GM19395 (cell line): ENCODE data around the gene SRGAP1.

Source experiments
- ATAC-seq: cut with Tn5 transposase; IDR thresholded peaks from one replicate; pipeline ENCODE4 v1.9.1; 2021; ENCODE audit warnings: mild to moderate bottlenecking, moderate library complexity; ENCODE audit not compliant: unreplicated experiment

Gene SRGAP1

GRCh38 chr12:63961543-63961942 lies 117.0 kb downstream of the SRGAP1 start:
- no peak for ATAC-seq

GRCh38 chr12:63963868-63964267 lies 119.4 kb downstream of the SRGAP1 start:
- no peak for ATAC-seq

GRCh38 chr12:63964301-63964700 lies 119.8 kb downstream of the SRGAP1 start:
- no peak for ATAC-seq

DNA sequence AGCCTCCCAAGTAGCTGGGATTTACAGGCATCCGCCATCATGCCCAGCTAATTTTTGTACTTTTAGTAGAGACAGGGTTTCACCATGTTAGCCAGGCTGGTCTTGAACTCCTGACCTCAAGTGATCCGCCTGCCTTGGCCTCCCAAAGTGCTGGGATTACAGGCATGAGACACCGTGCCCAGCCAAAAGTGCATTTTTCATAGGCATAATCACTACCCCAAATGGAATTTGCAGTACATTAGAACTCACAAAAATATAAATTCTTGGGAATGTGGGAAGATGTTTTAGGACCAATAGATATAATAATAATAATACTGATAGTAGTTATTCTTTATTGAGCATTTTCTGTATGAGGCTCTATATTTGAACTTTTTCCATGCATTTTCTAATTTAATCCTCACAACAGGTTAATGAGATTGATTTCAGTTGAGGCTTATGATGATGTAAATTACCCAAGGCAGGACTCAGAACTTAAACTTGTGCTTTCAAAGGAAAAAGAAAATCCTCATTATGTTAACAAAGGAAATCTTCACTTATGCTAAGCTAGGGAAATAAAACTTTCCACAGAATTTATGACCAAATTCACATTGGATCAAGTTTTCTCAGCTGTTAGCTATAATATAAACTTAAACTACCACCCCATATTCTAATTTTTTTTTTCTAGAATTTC lies 121.6 kb downstream of the SRGAP1 start:
- ATAC-seq = no peak

GRCh38 chr12:63966606-63966975 lies 122.1 kb downstream of the SRGAP1 start:
- no peak for ATAC-seq

GRCh38 chr12:63967358-63968145 lies 123.1 kb downstream of the SRGAP1 start:
- ATAC-seq = no peak

DNA sequence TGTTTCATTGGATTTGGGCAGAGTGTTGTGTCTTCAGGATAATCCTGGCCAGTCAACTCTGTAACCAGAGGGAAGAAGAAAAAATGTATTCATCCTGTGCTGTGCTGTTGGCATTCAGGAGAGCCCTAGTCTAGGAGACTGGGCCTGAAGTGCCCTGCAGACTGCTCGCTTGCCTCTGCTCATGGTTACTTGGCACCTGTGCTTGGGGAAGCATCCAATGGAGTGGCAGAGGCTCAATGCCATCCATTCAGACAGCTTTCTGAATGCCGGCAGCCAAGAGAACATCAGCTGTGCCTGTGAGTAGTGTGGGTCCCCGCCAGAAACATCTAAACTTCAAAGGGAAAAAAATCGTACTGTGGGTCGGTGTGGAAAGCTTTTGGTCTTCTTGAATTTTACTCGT lies 124.2 kb downstream of the SRGAP1 start:
- no peak for ATAC-seq

DNA sequence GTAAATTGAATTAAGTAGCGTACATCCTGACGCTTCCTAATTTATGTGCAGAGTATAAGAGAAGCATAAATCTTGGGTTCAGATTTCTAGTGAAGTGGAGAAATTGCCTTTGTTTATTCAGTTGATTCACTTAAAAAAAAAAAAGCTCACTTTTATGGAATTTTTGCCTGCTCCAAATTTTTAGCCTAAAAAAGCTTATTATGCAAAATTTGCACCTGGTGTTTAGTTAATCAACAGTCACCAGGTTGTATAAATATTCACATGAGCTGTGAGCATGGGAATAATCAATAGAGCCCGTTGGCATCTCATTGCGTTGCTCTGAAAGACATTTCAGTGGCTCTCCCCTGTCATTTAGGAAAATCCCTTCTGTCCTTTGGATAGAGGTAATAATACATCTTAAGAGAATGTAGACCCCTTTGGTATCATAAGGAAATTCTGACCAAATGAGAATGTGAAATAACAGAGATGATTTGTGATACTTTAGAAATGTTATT lies 132.4 kb downstream of the SRGAP1 start:
- ATAC-seq = no peak

DNA sequence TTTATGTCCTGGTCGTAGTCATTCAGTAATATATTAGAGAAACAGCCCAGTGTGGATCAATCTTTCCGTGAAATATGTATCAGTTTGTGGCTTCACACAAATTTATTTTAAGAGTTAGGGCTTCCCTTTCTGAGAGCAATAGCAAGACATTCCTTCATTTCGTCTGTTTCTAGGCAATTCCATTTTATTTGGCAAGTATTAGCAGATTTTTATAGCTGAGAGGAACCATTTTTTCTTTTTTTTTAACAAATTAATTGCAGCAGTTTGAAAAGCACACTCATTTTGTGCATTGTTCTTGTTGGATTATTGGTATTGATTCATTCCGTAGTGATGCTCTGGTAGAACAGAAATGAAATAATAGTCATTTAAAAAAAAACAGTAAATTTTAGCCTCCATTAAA lies 132.9 kb downstream of the SRGAP1 start:
- ATAC-seq = no peak

DNA sequence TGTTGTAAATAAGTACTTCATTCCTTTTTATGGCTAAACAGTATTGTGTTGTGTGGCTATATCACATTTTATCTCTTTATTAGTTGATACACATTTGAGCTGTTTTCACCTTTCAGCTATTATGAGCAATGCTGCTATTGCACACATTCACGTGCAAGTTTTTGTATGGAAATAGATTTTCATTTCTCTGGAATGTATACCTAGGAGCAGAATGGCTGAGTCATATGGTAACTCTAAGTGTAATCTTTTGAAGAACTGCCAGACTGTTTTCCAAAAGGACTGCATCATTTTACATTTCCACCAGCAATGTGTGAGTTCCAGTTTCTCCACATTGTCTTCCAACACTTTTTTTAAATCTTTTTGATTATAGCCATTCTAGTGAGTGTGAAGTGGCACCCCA lies 134.0 kb downstream of the SRGAP1 start:
- no peak for ATAC-seq

DNA sequence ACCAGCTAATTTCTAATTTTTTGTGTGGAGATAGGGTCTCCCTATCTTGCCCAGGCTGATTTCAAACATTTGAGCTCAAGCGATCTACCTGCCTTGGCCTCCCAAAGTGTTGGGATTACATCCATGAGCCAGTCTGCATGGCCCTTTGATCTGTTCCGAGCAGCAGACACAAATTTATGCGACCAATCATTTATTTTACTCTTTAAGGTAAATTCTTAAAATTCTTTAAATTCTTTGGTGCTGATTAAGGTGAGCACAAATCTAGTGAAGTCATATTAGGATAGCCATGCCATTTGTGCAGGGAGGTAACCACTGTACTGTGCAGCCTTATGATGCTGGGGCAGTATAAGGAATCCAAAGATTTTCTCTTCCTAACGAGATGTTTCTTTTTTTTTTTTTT lies 135.7 kb downstream of the SRGAP1 start:
- no peak for ATAC-seq

DNA sequence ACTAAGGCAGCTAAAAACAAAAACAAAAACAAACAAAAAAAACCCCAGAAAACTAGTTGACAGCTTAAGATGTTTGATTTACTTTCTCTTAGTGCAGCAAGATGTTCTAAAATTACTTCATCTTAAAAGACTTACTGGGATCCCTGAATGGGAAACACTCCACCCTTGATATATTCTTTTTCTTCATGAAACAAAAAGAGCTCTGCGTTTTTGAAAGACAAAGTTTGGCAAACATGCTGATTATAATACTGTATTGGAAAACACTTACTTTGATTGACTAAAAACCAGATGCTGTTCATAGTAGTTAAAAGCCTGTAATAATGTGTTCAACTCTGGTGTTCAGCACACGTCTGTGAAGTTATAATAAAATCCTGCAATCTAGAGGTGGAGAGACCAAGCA lies 136.8 kb downstream of the SRGAP1 start:
- ATAC-seq = no peak

- no peak for ATAC-seq
Observed at GRCh38 chr12:63982604-63983295, 138.2 kb downstream of the SRGAP1 start.

DNA sequence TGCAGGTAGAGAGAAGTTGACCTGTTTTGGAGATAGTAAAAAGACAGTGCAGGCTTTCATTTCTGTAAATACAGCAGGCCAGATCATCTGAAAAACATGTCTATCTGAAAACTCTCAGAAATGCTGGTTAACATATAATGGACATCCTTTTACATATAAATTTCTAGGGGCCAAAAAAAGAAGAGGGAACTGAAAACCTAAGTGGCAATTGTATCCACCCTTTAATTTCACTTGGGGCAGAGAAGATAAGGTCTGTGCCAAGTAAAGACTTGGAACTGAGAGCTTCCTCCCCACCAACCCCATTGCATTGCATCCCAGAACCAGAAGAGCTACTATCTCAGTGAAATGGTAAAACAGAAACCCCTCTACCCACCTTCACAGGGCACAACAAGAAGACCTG lies 141.0 kb downstream of the SRGAP1 start:
- ATAC-seq = no peak

- ATAC-seq = no peak
Observed at GRCh38 chr12:63985945-63986344, 141.4 kb downstream of the SRGAP1 start.

- no peak for ATAC-seq
Observed at GRCh38 chr12:63989301-63989845, 144.9 kb downstream of the SRGAP1 start.

DNA sequence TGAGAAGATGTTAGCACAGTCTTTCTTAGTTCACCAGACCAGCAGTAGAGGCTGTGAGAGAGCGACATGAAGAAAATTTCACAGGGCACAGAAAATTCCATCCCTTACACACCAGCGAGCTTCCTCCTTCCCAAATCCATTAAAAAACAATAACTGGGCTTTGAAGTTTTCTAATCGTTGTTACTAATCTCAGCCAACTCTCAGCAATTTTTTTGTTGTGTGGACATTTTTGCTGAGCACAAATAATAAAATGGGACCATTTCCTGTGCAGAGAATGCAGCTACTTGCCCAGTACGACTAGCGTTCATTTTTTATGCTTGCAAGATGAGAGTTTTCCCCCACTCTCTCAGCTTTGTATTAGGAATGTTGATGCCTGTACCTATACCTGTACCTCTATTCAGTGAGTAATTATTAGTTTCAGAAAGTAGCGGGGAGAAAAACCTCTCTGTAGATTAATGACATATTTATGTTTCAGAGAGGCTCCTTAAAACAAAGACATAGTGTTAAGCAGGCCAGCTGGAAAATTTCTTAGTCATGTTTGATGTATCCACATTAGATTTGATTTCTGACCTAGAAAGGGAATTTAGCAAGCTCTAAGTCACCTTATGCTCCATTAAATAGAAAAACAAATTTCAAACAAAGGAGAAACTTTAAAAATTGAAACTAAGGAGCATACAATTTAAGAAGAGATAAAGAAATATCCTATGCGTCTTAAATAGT lies 146.5 kb downstream of the SRGAP1 start:
- no peak for ATAC-seq

DNA sequence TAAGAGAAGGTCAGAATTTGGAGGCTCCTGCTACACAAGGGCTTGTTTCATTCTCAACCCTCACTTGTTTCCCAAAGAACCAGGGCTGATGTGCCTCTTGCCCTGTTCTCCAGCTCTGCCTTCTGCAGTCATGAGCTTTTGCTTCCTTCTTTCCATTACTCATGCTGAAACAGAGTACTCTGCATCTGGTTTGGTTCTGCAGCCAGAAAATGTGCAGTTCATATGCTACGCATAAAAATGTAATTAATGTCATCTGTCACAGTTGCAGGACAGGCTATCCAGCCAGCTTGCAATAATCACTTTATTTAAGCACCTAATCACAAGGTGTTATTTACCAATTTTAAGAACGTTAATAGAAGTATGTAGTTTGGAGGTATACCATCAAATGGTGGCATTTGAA lies 150.2 kb downstream of the SRGAP1 start:
- no peak for ATAC-seq

GRCh38 chr12:63995512-63995911 lies 151.0 kb downstream of the SRGAP1 start:
- ATAC-seq = no peak

GRCh38 chr12:63996556-63996955 lies 152.1 kb downstream of the SRGAP1 start:
- no peak for ATAC-seq

- no peak for ATAC-seq
Observed at GRCh38 chr12:63997198-63997597, 152.7 kb downstream of the SRGAP1 start.
